ENCODE measurements around the gene PPP4C.
"Not testable (repeated sequence)": the region's sequence is repeated elsewhere in the genome, so short reads cannot be mapped to it uniquely, and the experiment has no call there.

PPP4C gene

GRCh38 chr16:30125690-30126089 is 49.9 kb downstream of the PPP4C start:
- not testable (repeated sequence) for DNase-seq (ENCODE audit: low read depth in 2 of 2)

GRCh38 chr16:30127993-30128392 is 52.2 kb downstream of the PPP4C start:
- DNase-seq (ENCODE audit: low read depth in 2 of 2), result no peak

- DNase-seq (ENCODE audit: low read depth in 2 of 2), result no peak
Measured at GRCh38 chr16:30131869-30132475, 56.2 kb downstream of the PPP4C start.

DNA sequence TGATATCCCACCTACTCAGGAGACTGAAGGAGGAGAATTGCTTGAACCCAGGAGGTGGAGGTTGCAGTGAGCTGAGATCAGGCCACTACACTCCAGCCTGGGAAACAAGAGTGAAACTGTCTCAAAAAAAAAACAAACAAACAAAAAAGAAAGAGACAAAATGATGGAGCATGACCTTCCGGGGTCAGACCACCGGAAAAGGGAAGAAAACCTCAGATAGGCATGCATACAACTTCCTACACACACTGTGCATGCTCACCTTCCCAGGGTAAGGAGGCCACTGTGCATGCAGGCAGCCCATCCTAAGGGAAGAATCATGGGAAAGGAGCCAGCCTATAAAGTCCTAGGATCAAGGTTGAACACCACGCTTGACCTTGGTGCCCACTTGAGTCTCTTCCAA is 56.8 kb downstream of the PPP4C start:
- DNase-seq (ENCODE audit: low read depth in 2 of 2), result no peak

All from activated CD8-positive, alpha-beta memory T cell treated with anti-CD3 and anti-CD28 coated beads for 4 hours (primary cell).